Measurements from ENCODE around the gene ARFGAP3. TPM values are rescaled to one million over a fixed set of nuclear protein-coding genes. Genes with fewer than 3 reads are reported as not detected.

ARFGAP3 gene
- total RNA-seq, 1 donor from 2014 or later: 28.4 TPM

GRCh38 chr22:42805016-42805997 lies 51.8 kb downstream of the ARFGAP3 start:
- DNase-seq (ENCODE audit: low read depth, low spot score): no peak
- no peaks in the 10 kb centered on the region for H3K9me3 Mint-ChIP-seq
- peak overlapping the region; percentile 93 for H3K27ac Mint-ChIP-seq (ENCODE audit: unreplicated experiment)
- no peaks in the 10 kb centered on the region for H3K27me3 Mint-ChIP-seq (ENCODE audit: low read depth)
- H3K4me1 Mint-ChIP-seq: peaks cover 13% of the 10 kb centered on the region
- H3K36me3 Mint-ChIP-seq (ENCODE audit: low read depth): peaks cover 5% of the 10 kb centered on the region
- H3K4me3 Mint-ChIP-seq: peak overlapping the region; percentile 61
- TF ChIP-seq CTCF (conservative IDR thresholded peaks at IDR 0.05): no peak

- H3K9me3 Mint-ChIP-seq: no peaks in the 10 kb centered on the region
- peaks cover 13% of the 10 kb centered on the region for H3K4me1 Mint-ChIP-seq
- no peak for DNase-seq (ENCODE audit: low read depth, low spot score)
- H3K4me3 Mint-ChIP-seq: no peak overlapping the region
- no peaks in the 10 kb centered on the region for H3K27me3 Mint-ChIP-seq (ENCODE audit: low read depth)
- peak overlapping the region; percentile 12 for H3K27ac Mint-ChIP-seq (ENCODE audit: unreplicated experiment)
- TF ChIP-seq CTCF (conservative IDR thresholded peaks at IDR 0.05): no peak
- peaks cover 4% of the 10 kb centered on the region for H3K36me3 Mint-ChIP-seq (ENCODE audit: low read depth)
Observed at GRCh38 chr22:42803389-42803788, 53.7 kb downstream of the ARFGAP3 start.

GRCh38 chr22:42801252-42802080 lies 55.6 kb downstream of the ARFGAP3 start:
- H3K4me3 Mint-ChIP-seq: no peak overlapping the region
- H3K4me1 Mint-ChIP-seq: peaks cover 13% of the 10 kb centered on the region
- peaks cover 8% of the 10 kb centered on the region for H3K36me3 Mint-ChIP-seq (ENCODE audit: low read depth)
- no peak for TF ChIP-seq CTCF (conservative IDR thresholded peaks at IDR 0.05)
- DNase-seq (ENCODE audit: low read depth, low spot score): no peak
- no peaks in the 10 kb centered on the region for H3K9me3 Mint-ChIP-seq
- no peak overlapping the region for H3K27ac Mint-ChIP-seq (ENCODE audit: unreplicated experiment)
- H3K27me3 Mint-ChIP-seq (ENCODE audit: low read depth): no peaks in the 10 kb centered on the region

GRCh38 chr22:42800451-42801251 lies 56.4 kb downstream of the ARFGAP3 start:
- H3K4me1 Mint-ChIP-seq: peaks cover 7% of the 10 kb centered on the region
- H3K4me3 Mint-ChIP-seq: no peak overlapping the region
- no peak for TF ChIP-seq CTCF (conservative IDR thresholded peaks at IDR 0.05)
- no peak overlapping the region for H3K27ac Mint-ChIP-seq (ENCODE audit: unreplicated experiment)
- H3K9me3 Mint-ChIP-seq: no peaks in the 10 kb centered on the region
- H3K27me3 Mint-ChIP-seq (ENCODE audit: low read depth): no peaks in the 10 kb centered on the region
- H3K36me3 Mint-ChIP-seq (ENCODE audit: low read depth): peaks cover 8% of the 10 kb centered on the region
- DNase-seq (ENCODE audit: low read depth, low spot score): no peak

Data from neural crest cell (in vitro differentiated cells).